CD4-positive, alpha-beta T cell treated with Interleukin-4 for 1 hour (primary cell): ENCODE data around the gene MEX3D.
A peak's percentile ranks its signal among the peaks of the same experiment; 100 is the strongest.
"Not testable (repeated sequence)": the region's sequence is repeated elsewhere in the genome, so short reads cannot be mapped to it uniquely, and the experiment has no call there.

Experiments used
- DNase-seq, 2 donors: peaks; one replicate each; pipeline ENCODE4 v3.0.0-alpha.2; 2020 to 2022

MEX3D gene

DNA sequence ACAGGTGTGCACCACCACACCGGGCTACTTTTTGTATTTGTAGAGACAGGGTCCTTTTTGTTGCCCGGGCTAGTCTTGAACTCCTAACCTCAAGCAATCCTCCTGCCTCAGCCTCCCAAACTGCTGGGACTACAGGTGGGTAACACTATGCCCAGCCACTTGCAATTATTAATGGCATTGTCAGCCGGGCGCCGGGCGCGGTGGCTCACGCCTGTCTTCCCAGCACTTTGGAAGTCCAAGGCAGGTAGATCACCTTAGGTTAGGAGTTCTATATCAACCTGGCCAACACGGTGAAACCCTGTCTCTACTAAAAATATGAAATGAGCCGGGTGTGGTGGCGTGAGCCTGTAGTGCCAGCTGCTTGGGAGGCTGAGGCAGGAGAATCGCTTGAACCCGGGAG, 2.7 kb upstream of the MEX3D start:
- no peak for DNase-seq

DNA sequence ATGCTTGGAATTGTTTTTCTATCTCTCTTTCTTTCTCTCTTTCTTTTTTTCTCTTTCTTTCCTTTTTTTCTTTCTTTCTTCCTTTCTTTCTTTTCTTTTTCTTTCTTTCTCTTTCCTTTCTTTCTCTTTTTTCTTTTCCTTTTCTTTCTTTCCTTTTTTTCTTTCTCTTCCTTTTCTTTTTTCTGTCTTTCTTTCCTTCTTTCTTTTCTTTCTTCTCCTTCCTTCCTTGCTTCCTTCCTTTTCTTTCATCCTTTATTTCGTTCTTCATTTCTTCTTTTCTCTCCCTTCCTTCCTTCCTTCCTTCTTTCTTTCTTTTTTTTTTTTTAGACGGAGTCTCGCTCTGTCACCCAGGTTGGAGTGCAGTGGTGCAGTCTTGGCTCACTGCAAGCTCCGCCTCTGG, 1.9 kb upstream of the MEX3D start:
- DNase-seq = no peak

DNA sequence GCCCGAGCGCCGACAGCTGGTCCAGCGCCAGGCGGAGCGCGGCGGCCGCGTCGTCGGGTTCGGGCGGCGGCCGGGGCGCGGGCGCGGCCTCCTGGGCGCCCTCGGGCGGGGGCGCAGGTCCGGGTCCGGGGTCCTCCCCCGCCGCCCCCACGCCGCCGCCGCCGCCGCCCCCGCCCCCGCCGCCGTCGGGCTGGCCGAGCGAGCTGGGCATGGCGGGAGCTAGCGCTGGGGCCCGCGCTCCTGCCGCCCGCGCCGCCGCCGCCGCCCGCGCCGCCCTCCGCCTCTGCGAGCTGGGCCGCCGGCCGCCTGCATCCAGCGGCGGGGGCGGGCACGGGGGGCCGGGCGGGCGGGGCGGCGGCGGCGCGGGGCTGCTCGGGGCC, 287 bp downstream of the MEX3D start:
- no peak for DNase-seq

DNA sequence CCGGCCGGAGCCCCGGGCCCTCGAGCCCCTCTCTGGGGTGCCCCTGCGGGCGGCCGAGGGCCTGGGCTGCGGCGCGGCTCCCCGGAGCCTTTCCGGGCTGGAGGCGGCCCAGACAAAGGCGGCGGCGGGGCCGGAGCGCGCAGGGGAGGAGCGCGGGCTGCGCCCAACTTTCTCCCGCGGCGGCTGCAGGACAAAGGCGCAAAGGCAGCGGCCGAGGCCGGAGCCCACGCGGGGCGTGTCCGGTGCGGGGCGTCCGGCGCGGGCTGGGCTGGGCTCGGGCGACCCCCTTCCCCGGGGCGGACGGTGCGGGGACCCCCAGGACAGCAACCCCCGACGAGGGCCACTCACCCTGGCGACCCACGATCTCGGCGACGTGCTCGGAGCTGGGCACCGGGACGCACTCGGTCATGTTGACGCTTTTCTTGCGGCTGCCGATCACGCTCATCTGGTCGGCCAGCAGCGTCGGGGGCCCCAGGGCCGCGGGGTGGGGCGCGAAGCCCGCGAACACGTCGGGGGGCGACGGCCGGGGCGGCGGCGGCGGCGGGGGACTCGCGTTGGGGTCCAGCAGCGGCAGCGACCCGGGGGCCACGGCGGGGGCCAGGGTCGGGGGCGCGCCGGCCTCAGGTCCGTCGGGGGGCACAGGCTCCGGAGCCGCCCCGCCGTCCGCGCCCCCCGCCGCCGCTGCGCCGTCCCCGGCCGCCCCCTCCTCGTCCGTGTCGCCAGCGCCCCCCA, 843 bp downstream of the MEX3D start:
- peak in 1 of 2 donors; percentile 9 for DNase-seq

DNA sequence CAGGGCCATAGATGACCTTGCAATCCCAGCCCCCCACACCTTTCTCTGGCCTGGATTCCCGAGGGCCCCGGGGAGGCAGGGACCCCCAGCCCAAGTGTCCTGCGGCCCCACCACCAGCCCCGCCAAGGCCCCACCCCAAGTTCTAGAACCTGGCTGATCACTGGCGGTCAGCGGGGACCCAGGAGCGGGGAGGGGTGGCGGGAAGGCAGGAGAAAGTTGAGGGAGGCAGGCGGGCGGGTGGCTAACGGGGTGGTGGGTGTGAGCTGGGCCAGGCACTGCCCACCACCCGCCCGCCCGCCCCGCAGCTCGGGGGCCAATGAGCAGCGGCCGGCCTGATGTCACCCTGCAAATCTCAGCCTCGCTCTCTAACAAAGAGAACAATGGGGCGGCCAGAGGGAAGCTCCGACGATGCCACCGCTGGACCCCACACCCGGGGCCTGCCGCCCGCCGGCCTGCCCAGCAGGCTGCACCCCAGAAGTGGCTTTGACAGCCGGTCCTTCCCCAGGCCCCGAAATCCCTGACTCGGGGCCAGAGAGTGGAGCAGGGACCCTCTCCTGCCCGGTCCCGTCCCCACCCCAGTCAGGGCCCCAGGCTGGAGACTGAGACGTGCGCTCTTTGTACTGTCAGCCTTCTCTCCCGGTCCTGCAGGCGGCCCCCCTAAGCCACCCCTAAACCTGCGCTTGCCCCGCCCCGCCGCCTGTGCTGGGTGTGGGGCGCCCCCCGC, 1.6 kb downstream of the MEX3D start:
- no peak for DNase-seq

DNA sequence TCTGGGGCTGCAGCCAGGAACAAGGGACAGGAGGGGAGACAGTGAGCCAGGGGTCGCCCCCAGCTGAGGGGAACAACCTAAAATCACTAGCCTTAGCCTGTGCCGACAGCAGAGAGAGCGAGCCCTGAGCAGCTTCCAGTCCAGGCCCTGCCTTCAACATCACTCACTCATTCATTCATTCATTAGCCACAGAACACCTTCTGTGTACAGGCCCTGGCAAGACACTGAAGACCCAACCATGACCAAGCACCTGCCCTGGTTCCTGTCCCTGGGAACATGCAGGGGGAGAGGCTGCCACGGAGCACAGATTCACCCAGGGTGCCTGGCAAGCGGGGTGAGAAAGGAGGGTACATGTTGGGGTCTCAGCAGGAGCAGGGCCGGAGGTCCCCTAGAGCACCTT, 4.9 kb downstream of the MEX3D start:
- DNase-seq = no peak

DNA sequence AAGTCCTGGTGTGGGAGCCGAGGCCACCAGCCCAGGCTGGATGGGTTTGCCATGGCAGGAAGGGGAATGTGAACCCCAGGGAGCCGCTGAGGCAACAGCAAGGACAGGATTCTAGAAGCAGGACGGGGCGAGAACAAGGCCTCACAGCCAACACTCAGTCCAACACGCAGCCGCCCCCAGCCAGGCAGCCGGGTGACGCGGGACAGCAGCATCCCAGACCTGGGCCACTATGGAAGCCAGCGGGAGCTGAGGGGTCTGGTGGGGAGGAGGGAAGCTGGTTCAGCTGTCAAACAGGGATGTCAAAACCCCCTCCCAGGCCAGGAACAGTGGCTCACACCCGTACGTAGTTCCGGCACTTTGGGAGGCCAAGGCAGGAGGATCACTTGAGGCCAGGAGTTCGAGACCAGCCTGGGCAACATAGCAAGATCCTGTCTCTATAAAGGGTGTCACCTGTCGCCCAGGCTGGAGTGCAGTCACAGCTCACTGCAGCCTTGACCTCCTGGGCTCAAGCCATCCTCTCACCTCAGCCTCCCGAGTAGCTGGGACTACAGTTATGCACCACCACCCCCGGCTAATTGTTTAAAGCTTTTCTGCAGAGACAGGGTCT, 6.8 kb downstream of the MEX3D start:
- DNase-seq = no peak

DNA sequence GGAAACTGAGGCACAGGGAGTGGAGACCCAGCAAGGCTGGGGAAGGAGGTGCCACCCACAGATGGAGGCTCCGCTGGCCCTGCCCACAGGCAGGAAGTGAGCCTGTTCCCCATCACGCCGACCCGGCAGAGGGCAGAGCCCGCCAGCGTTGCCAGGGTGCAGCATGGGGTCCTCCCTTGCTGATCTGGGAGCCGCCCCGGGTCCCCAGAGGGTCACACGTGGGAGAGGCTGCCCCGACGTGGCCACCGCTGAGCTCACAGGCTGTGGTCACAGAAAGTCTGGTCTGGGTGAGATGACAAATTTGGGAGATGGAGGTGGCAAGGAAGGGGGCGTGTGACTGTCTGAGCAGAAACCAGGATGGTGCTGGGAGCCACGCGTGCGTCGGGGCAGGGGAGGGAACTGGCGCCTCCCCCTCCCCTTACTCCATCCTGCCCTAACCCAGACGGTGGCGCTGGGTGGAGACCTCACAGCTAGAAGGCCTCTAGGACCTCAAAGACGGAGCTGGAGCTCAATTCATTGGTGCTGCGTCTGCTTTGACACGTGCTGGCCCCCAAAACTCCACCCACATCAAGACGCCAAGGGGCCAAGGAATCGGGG, 7.7 kb downstream of the MEX3D start:
- no peak for DNase-seq

DNA sequence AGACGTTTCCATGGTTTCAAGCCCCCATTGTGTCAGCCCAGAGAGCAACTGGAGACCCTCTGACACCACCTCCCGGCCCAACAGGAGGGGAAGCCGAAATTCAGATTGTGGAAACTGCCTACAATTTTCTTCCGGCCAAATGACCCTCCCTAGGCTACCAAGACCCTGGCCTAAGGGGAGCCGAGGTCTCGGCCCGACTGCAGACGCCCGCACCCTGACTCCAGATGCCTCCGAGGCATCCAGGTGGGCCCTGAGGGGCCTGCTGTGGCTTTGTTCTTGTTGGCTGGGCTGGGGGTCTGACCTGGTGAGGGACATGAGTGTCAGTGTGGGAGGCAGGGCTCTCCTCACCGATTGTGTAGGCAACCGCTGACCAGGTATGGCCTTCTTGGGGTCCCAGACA, 9.6 kb downstream of the MEX3D start:
- DNase-seq = no peak

DNA sequence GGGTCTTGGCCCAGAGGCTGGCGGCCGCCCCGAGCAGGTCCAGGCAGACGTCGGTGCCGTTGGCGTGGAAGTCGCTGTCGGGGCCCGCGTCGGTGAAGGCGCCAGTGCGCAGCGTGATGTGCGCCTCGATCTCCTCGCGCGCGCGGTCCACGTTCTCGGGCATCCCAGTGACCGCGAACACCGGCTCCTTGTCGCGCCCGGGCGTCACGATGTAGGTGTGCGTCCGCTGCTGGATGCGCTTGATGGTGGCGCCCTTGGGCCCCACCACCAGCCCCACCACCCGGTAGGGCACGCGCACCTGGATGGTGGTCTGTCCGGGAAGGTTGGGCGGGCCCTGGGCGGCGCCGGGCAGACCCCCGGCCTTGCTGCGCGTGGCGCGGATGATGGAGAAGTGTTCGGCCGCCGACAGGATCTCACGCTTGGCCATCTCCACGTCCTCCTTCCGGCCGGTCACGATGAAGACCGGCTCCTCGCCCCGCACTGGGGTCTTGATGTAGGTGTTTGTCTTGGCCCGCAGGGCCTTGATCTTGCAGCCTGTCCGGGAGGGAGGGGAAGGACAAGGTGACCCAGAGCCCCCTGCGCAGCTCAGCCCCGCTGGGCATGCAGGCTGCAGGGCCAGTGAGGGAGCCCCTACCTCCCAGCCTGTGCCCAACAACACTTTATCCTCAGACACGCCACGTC, 11.6 kb downstream of the MEX3D start:
- no peak for DNase-seq

DNA sequence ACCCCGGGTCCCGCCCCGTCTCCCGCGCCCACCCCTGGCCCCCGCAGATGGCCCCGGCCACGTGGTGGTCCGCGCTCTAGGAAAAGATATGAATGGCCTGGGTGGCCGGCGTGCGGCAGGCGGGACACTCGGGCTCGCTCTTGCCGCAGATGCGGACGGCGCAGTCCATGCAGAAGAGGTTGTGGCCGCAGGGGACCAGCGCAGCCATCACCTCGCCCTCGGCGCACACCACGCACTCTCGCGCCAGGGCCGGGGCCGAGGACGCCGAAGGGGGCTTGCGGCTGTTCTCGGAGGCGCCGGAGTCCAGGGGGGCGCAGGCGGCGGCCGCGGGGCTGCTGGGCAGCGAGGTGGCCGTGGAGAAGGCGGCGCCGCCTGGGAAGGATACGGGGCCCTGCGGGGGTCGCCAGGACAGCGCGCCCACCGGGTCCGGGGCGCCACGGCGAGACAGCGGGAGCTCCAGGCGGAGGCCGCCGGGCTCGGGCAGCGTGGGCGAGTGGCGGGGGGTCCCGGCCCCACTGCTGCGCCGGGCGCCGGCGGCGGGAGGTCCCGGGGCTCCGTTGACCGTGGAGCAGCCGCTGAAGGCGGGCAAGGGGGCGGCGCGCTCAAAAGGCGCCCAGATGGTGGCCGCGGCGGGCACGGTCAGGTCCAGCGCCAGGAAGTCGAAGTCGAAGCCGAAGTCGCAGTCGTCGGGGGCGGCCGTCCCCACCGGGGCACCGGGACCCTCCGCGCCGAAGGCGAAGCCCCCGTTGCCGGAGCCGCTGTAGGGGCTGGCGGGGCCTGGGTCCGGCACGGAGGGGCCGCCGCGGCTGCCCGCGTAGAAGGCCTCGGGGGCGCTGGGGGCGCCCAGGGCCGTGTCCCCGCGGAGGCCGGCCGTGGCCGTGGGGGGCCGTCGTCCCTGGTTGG, 12.4 kb downstream of the MEX3D start:
- DNase-seq = no peak

DNA sequence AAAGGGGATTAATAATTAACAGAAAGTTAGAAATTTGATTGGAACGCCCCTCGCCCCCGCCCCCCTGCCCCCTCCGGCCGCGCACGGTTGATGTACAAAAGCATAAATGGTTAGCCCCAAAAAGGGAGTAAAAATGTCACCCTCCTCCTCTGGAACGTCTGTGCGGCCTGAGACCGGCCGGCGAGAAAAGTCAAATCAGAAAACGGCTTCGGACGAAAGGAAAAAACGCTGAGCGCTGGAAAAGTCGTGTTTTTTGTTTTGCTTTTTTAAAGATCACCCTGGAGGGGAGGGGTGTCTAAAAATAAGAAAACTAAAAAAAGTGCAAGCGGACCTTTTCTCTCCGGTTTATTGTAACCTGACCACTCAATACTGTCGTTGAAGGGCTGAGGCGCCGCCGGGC, 13.2 kb downstream of the MEX3D start:
- DNase-seq = no peak

DNA sequence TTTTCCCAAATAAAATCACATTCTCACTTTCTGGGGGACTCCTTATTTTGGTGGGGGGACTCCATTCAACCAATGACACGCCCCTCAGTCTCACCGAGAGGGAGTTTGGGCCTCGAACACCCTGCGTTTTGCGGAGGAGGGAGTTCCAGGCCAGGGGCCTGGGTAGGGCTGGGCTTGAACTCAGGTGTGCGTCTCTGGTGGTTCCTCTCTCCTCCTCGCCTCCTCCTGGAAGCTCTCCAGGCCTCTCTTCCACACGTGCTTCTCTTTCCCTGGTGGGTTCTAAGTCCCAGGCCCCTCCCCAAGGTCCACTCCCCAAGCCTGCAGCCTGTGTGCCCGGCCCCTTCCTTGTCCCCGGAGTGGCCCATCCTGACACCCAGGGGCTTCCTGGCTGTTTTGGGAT, 14.7 kb downstream of the MEX3D start:
- no peak for DNase-seq

DNA sequence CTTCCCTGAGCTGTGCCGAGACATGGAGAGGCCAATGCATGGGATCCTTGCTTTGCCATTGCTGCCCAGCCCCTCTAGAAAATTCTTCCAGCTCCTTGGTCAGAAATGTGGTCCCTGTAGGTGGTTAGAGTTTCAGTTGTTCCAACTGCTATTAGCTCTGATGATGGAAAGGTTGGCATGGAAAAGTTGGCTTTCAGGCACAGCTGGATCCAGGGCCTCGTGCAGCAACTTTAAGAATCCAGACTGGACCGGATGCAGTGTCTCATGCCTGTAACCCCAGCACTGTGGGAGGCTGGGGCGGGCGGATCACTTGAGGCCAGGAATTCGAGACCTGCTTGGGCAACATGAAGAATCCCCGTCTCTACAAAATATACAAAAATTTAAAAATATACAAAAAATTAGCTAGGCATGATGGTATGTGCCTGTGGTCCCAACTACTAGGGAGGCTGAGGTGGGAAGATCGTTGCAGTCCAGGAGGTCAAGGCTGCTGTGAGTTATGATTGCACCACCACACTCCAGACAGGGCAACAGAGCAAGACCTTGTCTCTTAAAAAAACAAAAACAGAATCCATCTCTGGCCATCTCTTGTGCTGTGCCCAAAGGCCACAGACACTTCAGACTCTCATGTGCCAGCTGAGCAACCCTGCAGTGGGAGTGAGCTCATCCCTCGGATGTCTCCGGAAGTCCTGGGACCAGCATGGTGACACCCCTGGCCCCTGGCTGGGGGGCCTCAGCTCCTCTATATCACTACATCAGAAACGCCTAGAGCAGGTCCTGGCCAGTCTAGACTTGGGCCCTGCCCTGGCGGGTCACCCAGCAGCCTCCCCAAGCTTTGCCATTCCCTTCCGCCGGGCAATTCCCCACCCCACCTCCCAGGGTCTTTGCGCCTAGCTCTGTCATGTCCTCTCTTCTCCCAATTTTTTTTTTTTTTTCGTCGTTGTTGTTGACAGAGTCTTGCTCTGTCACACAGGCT, 16.8 kb downstream of the MEX3D start:
- no peak for DNase-seq

DNA sequence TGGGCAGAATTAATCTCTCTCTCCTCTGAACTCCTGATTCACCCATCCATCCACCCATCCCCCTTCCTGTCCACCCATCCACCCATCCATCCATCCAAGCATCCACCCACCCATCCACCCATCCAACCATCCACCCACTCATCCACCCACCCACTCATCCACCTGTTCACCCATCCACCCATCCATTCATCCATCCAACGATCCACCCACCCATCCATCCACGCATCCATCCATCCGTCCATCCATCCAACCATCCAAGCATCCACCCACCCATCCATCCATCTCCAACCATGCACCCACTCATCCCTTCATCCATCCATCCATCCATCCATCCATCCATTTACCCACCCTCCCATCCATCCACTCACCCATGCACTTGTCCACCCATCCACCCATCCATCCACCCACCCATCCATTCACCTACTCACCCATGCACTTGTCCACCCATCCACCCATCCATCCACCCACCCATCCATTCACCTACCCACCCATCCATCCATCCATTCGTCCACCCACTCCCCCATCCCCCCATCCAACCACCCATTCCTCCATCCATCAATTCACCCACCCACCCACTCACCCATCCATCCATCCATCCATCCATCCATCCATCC, 18.7 kb downstream of the MEX3D start:
- DNase-seq = no peak

DNA sequence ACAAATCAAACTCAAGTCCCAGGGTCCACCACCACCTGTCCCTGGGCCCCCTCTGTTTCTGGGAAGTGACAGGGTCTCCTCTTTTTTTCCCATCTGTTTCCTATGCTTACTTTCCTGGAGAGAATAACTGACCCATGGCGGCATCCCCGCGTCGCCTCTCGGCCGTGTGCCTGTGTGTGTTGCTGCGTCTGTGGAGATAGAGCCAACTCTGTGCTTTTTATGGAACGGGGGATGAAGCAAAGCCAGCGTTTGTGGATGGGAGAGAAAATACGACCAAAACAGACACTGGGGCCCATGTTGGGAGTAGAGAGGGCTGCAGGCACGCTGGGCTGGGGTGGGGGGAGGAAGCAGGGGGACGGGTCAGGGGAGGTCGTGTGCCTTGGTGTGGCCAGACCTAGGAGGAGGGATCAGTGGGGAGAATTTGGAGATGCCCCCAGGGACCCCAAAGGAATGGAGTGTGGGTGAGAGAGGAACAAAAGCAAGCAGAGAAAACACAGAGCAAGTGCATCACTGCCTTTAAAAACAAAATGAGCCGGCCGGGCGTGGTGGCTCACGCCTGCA, 27.7 kb downstream of the MEX3D start:
- no peak for DNase-seq

DNA sequence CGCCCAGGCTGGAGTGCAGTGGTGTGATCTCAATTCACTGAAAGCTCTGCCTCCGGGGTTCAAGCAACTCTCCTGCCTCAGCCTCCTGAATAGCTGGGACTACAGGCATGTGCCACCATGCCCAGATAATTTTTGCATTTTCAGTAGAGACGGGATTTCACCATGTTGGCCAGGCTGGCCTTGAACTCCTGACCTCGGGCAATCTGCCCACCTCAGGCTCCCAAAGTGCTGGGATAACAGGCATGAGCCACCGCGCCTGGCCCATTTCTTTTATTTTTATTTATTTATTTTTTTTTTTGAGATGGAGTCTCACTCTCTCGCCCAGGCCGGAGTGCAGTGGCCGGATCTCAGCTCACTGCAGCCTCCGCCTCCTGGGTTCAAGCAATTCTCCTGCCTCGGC, 28.4 kb downstream of the MEX3D start:
- DNase-seq = not testable (repeated sequence)

DNA sequence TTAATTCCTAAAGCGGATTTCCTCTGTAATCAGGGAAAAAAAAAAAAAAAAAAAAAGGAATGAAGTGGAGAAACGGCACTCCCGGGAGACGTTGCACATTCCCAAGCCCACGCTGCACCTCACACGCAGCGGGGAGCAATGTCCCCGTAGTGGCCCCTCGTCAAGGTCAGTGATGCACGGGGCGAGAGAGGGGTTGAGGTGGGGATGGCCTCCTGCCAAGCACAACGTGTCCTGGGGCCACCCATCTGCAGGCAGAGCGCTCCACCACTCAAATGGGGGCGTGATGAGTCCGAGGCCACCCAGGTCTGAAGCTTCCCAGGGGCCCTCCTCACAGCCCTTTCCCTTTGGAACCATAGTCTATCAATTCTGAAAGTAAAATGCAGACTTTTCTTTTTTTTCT, 29.1 kb downstream of the MEX3D start:
- DNase-seq = no peak

DNA sequence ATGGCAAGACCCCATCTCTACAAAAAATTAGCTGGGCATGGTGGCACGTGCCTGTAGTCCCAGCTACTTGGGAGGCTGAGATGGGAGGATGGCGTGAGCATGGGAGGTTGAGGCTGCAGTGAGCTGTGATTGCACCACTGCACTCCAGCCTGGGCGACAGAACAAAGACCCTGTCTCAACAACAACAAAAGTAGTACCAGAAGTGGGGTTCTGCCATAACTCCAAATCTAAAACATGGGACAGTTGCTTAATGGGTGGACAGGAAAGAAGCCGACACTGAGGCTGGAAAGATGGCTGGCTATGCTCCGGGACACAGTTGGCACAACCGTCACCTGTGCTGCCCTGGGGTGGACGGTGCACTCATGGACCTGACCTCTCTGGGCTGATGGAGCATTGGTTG, 32.4 kb downstream of the MEX3D start:
- DNase-seq = not testable (repeated sequence)

DNA sequence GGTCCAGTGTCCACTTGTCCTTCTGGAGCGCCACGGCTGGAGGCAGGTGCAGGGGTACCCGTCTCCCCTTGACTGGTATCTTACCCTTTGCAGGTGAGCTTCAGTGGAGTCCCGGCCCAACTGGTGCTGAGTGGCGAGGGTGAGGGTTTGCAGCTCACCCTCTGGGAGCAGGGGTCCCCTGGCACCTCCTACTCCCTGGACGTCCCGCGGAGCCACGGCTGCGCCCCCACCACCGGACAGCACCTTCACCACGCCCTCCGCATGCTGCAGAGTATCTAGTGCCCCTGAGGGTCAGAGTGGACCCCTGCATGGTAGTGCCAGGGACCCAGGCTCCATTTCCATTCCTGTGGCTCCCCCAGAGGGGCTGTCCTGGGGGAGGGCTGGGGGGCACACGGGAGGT, 33.2 kb downstream of the MEX3D start:
- DNase-seq = no peak
